K562 treated with DMSO at 1 percent for 48 hours (cell line): Measurements from ENCODE around the gene KCTD2. TPM values are rescaled to one million over a fixed set of nuclear protein-coding genes. Genes with fewer than 3 reads are reported as not detected.

Experiments used
- total RNA-seq: library from RNA; unstranded; fragments of 300-600 nt; gene quantifications from 2 replicates; pipeline ENCODE4 v1.2.3, GENCODE V29; 2022; ENCODE audit warnings: low replicate concordance; ENCODE audit errors: extremely low read depth

Gene KCTD2, protein sequence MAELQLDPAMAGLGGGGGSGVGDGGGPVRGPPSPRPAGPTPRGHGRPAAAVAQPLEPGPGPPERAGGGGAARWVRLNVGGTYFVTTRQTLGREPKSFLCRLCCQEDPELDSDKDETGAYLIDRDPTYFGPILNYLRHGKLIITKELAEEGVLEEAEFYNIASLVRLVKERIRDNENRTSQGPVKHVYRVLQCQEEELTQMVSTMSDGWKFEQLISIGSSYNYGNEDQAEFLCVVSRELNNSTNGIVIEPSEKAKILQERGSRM
- total RNA-seq, result not detected in 2 replicates

DNA sequence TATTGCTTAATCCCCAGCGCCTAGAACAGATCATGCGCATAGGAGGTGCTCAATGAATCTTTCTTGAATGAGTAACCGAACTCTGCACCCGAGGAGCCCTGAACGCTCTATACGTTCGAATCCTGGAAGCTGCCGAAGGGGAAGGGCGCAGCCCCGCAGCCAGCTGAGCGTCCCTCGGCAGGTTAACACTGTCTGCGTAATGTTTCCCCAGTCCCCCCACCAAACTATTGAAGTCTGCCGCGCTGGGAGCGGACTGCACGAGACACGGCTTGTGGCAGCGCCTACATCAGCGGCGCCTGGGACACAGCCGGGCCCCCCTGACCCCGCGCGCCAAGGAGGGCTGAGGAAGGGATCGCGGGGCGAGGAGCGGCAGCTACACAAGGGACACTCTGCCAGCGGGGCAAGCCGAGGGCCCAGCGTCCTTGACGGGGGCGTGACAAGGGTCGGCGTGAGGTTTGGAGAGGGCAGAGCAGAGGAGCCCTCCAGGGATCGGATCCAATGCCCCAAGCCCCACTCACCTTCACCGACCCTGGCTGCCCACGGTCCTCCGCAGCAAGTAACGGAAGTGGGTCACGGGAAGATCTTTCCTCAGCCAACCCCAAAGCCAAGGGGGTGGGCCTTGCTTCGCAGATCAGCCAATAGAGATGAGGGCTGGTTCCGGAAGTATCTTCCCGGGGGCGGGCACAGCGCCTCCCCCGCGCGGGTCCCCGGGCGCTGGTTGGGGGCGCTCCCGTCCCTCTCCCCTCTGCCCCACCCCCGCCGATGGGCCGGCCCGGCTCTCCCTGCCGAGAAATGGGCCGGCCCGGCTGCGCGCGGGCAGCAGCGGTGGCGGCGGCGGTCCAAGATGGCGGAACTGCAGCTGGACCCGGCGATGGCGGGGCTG, at the start of gene KCTD2, which contains the start of gene ATP5PD:
TSS of gene KCTD2 (plus strand) at position 819 of the 883 bp plus-strand sequence. CDS start at position 845, 26 bp downstream.
TSS of gene ATP5PD (minus strand) at position 563 of the 883 bp plus-strand sequence. CDS start 4,319 bp downstream, outside the sequence.

GRCh38 chr17:75012346-75013091, 34.5 kb upstream of the KCTD2 start, which contains the start of gene MRPL58:
Gene MRPL58, plus strand, starts transcription at chr17:75012670. Its CDS starts 17 bp downstream, at chr17:75012687.

GRCh38 chr17:75087558-75088453, 40.8 kb downstream of the KCTD2 start, which contains the start of gene SLC16A5:
Gene SLC16A5, plus strand, starts transcription at chr17:75087954. Its CDS starts 5,683 bp downstream, at chr17:75093637.

DNA sequence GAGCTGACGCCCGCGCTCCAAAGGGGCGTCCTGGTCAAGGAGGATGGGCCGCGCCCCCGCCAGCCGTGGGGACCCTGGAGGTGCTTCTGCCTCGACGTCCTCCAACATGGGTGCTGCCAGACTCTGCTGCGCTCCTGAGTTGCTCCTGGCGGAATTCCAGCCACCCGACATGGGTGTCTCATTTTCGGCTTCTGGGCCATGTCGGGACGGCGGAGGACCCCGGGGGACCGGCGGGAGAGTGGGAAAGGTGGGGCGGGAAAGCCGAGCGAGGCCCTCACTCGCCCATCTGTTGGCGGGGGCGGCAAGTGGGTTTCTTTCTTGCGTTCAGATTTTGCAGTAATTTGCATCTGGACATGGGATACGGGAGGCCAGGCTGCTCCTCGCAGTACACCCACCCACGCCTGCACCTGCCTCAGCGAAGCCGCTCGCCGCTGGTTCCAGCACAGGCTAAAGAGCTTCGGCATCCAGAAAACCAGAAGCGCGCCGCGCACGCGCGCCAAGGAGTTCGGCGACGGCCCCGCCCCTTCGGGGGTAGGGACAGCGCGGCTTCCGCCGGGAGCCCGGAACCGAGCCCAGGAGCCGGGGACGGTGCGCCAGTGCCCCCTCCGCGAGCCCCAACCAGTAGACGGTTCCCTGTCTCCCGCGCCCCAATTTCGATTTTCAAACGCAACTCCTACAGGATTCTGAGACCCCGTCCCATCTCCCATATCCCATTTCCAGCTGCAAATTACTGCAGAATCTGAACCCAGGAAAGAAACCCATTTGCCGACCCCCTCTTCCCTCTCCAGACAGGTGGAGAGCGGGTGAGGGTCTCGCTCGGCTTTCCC, 62.6 kb downstream of the KCTD2 start, which contains the start of gene ARMC7:
TSS of gene ARMC7 (plus strand) at position 563 of the 827 bp plus-strand sequence. CDS start 320 bp downstream, outside the sequence.

Other genes starting within 250 kb of the KCTD2 start
- gene GRIN2C, start 187.3 kb upstream of the KCTD2 start, total RNA-seq, result not detected in 2 replicates
- not detected in 2 replicates for gene FDXR, start 174.2 kb upstream of the KCTD2 start, total RNA-seq
- gene FADS6, start 153.6 kb upstream of the KCTD2 start, total RNA-seq, result not detected in 2 replicates
- not detected in 2 replicates for gene USH1G, start 124.0 kb upstream of the KCTD2 start, total RNA-seq
- not detected in 2 replicates for gene OTOP2, start 123.0 kb upstream of the KCTD2 start, total RNA-seq
- gene OTOP3, start 111.3 kb upstream of the KCTD2 start, total RNA-seq, result not detected in 2 replicates
- not detected in 2 replicates for gene HID1, start 74.5 kb upstream of the KCTD2 start, total RNA-seq
- gene CDR2L, start 59.6 kb upstream of the KCTD2 start, total RNA-seq, result not detected in 2 replicates
- not detected in 2 replicates for gene MRPL58, start 34.6 kb upstream of the KCTD2 start, total RNA-seq
- not detected in 2 replicates for gene ATP5PD, start 256 bp upstream of the KCTD2 start, total RNA-seq
- not detected in 2 replicates for gene SLC16A5, start 40.7 kb downstream of the KCTD2 start, total RNA-seq
- not detected in 2 replicates for gene ARMC7, start 62.7 kb downstream of the KCTD2 start, total RNA-seq
- gene NT5C, start 84.5 kb downstream of the KCTD2 start, total RNA-seq, result not detected in 2 replicates
- not detected in 2 replicates for gene JPT1, start 107.3 kb downstream of the KCTD2 start, total RNA-seq
- not detected in 2 replicates for gene SUMO2, start 135.7 kb downstream of the KCTD2 start, total RNA-seq
- 597 TPM in 1 of 2 replicates, not detected in the other for gene NUP85, start 158.5 kb downstream of the KCTD2 start, total RNA-seq
- gene GGA3, start 214.4 kb downstream of the KCTD2 start, total RNA-seq, result not detected in 2 replicates
- gene MRPS7, start 214.7 kb downstream of the KCTD2 start, total RNA-seq, result not detected in 2 replicates
- not detected in 2 replicates for gene MIF4GD, start 224.0 kb downstream of the KCTD2 start, total RNA-seq
- gene SLC25A19, start 242.2 kb downstream of the KCTD2 start, total RNA-seq, result not detected in 2 replicates